H1 (cell line): ENCODE data around the gene RAB3D. TPM values are rescaled to one million over a fixed set of nuclear protein-coding genes. Genes with fewer than 3 reads are reported as not detected.

Source experiments
- CTCF ChIA-PET: fragments of 300-600 bp; sonication (Branson Sonifier 250); formaldehyde crosslinking; loops from one replicate; lab custom pipeline; 2021; ENCODE audit not compliant: partially characterized antibody; lab: Charles Lee
- POLR2A ChIA-PET: fragments of 300-600 bp; sonication (Branson Sonifier 250); formaldehyde crosslinking; loops from one replicate; lab custom pipeline; 2021; ENCODE audit warnings: inconsistent platforms; ENCODE audit not compliant: partially characterized antibody; lab: Charles Lee
- DNase-seq, 2 experiments: peaks; one replicate each; pipeline versions ENCODE4 v3.0.0 to v3.0.0-alpha.2; 2010 to 2022; ENCODE audit warnings: low spot score in 2 of 2, low read depth in 1 of 2, mixed read lengths in 1 of 2
- FAIRE-seq: peaks from 2 replicates; lab custom pipeline; 2011; peaks lifted over from hg19 to GRCh38; lab: Jason Lieb, UNC
- H2AFZ ChIP-seq: 2 replicates; pipeline ENCODE4 v1.8.1; 2012; ENCODE audit warnings: low read length, inconsistent platforms
- H2AK5ac ChIP-seq: 2 replicates; pipeline ENCODE4 v1.6.1; 2013; ENCODE audit warnings: low read depth, low read length
- H2BK120ac ChIP-seq: replicated peaks from 2 replicates; pipeline ENCODE3; 2013; ENCODE audit warnings: low read depth, low read length, inconsistent platforms
- H2BK12ac ChIP-seq: 2 replicates; pipeline ENCODE4 v1.6.1; 2013; ENCODE audit warnings: low read depth, low read length
- H2BK15ac ChIP-seq: 2 replicates; pipeline ENCODE4 v1.6.1; 2013; ENCODE audit warnings: low read length
- H2BK20ac ChIP-seq: 2 replicates; pipeline ENCODE4 v1.6.1; 2013; ENCODE audit warnings: low read length
- H2BK5ac ChIP-seq: 2 replicates; pipeline ENCODE4 v1.6.1; 2013; ENCODE audit warnings: low read depth, low read length
- H3K14ac ChIP-seq: 2 replicates; pipeline ENCODE4 v1.6.1; 2013; ENCODE audit warnings: inconsistent platforms; ENCODE audit not compliant: insufficient read length
- H3K18ac ChIP-seq: 2 replicates; pipeline ENCODE4 v1.6.1; 2013; ENCODE audit warnings: low read length; ENCODE audit errors: extremely low read depth
- H3K23ac ChIP-seq: 2 replicates; pipeline ENCODE4 v1.6.1; 2013; ENCODE audit warnings: inconsistent platforms; ENCODE audit not compliant: insufficient read length
- H3K23me2 ChIP-seq: 2 replicates; pipeline ENCODE4 v1.6.1; 2013; ENCODE audit warnings: low read depth, low read length
- H3K27ac ChIP-seq: 2 replicates; pipeline ENCODE4 v1.6.1; 2011; ENCODE audit warnings: low read depth, low read length, inconsistent platforms
- H3K27me3 ChIP-seq, 4 experiments: replicated peaks in 1 of 4; 1 replicate in 1 of 4; 2 replicates in 3 of 4; pipeline versions ENCODE4 v1.6.1 to v1.8.1; 2011 to 2013; ENCODE audit warnings: low read length in 3 of 4, mild to moderate bottlenecking in 3 of 4, inconsistent platforms in 2 of 4, mixed read lengths in 2 of 4, moderate library complexity in 1 of 4; ENCODE audit not compliant: control insufficient read depth in 3 of 4, insufficient read depth in 3 of 4; ENCODE audit errors: extremely low read depth in 1 of 4
- H3K36me3 ChIP-seq, 4 experiments: 2 replicates each; pipeline versions ENCODE4 v1.6.1 to v1.8.1; 2011 to 2013; ENCODE audit warnings: mild to moderate bottlenecking in 4 of 4, low read length in 3 of 4, moderate library complexity in 2 of 4, control low read depth in 1 of 4, inconsistent platforms in 1 of 4; ENCODE audit not compliant: insufficient read depth in 4 of 4, control insufficient read depth in 2 of 4
- H3K4ac ChIP-seq: replicated peaks from 2 replicates; pipeline ENCODE3; 2013; ENCODE audit warnings: low read length, low read depth, mixed read lengths, inconsistent platforms; ENCODE audit not compliant: insufficient read length
- H3K4me1 ChIP-seq, 4 experiments: replicated peaks in 1 of 4; 1 replicate in 1 of 4; 2 replicates in 3 of 4; pipeline versions ENCODE4 v1.6.1 to v1.8.1; 2011 to 2013; ENCODE audit warnings: low read length in 3 of 4, inconsistent platforms in 2 of 4, mixed read lengths in 1 of 4; ENCODE audit not compliant: insufficient read depth in 4 of 4, control insufficient read depth in 3 of 4
- H3K4me2 ChIP-seq, 2 experiments: 2 replicates each; pipeline versions ENCODE4 v1.6.1 to v1.8.1; 2011 to 2013; ENCODE audit warnings: low read depth in 2 of 2, low read length in 2 of 2, control low read depth in 1 of 2, inconsistent platforms in 1 of 2, mild to moderate bottlenecking in 1 of 2; ENCODE audit not compliant: insufficient read depth in 1 of 2
- H3K4me3 ChIP-seq, 4 experiments: fragments of 200-600, 300-600 bp in 1 of 4; sonication (generic), shearing (Covaris generic), sonication (Bioruptor Twin) in 1 of 4; 2 replicates each; pipeline versions ENCODE4 v1.5.1 to v1.8.1; 2011 to 2016; ENCODE audit warnings: low read length in 4 of 4, low read depth in 3 of 4, control low read depth in 2 of 4, inconsistent platforms in 2 of 4, mild to moderate bottlenecking in 2 of 4, mixed read lengths in 1 of 4, moderate library complexity in 1 of 4; ENCODE audit not compliant: insufficient read depth in 2 of 4; ENCODE audit errors: extremely low read depth in 1 of 4
- H3K56ac ChIP-seq: replicated peaks from 2 replicates; pipeline ENCODE3; 2013; ENCODE audit warnings: low read depth, mild to moderate bottlenecking, mixed read lengths, low read length, inconsistent platforms; ENCODE audit not compliant: insufficient read length
- H3K79me1 ChIP-seq: 2 replicates; pipeline ENCODE4 v1.6.1; 2013; ENCODE audit warnings: low read depth, low read length, control low read depth
- H3K79me2 ChIP-seq, 2 experiments: 2 replicates each; pipeline versions ENCODE4 v1.6.1 to v1.8.1; 2012 to 2013; ENCODE audit warnings: low read length in 2 of 2, mild to moderate bottlenecking in 2 of 2, inconsistent platforms in 1 of 2; ENCODE audit not compliant: insufficient read depth in 2 of 2, control insufficient read depth in 1 of 2
- H3K9ac ChIP-seq, 4 experiments: replicated peaks in 1 of 4; 1 replicate in 1 of 4; 2 replicates in 3 of 4; pipeline versions ENCODE4 v1.6.1 to v1.8.1; 2011 to 2013; ENCODE audit warnings: low read depth in 3 of 4, low read length in 3 of 4, control low read depth in 2 of 4, mild to moderate bottlenecking in 2 of 4, moderate library complexity in 2 of 4, inconsistent platforms in 1 of 4; ENCODE audit errors: extremely low read depth in 1 of 4
- H3K9me3 ChIP-seq, 2 experiments: 2 replicates each; pipeline versions ENCODE4 v1.6.1 to v1.8.1; 2012 to 2013; ENCODE audit warnings: mild to moderate bottlenecking in 2 of 2, moderate library complexity in 2 of 2, control low read depth in 1 of 2, inconsistent platforms in 1 of 2, low read depth in 1 of 2, low read length in 1 of 2, mixed read lengths in 1 of 2; ENCODE audit not compliant: insufficient read depth in 2 of 2
- H4K20me1 ChIP-seq, 2 experiments: replicated peaks in 1 of 2; 2 replicates each; pipeline versions ENCODE3 to v1.8.1; 2011 to 2013; ENCODE audit warnings: inconsistent platforms in 2 of 2, low read length in 2 of 2, mild to moderate bottlenecking in 1 of 2; ENCODE audit not compliant: insufficient read depth in 2 of 2, control insufficient read depth in 1 of 2
- H4K5ac ChIP-seq: 2 replicates; pipeline ENCODE4 v1.6.1; 2013; ENCODE audit warnings: low read length, low read depth, mixed read lengths, inconsistent platforms; ENCODE audit not compliant: insufficient read length
- H4K8ac ChIP-seq: 2 replicates; pipeline ENCODE4 v1.8.0; 2013; ENCODE audit warnings: mild to moderate bottlenecking, moderate library complexity, low read length, inconsistent platforms; ENCODE audit not compliant: insufficient read depth; ENCODE audit errors: extremely low read depth
- H4K91ac ChIP-seq: replicated peaks from 2 replicates; pipeline ENCODE3; 2013; ENCODE audit warnings: low read length, mixed read lengths, inconsistent platforms; ENCODE audit not compliant: insufficient read length
- SRF ChIP-seq: IDR thresholded peaks from 2 replicates; pipeline ENCODE4 v1.6.1; 2011; ENCODE audit warnings: mild to moderate bottlenecking, low read depth, low read length, moderate library complexity
- WGBS, 2 experiments: shearing (Covaris generic) in 1 of 2; methylation state at CpG; one replicate each; pipeline versions ENCODE4 v1.1.6 to v1.1.7; 2013 to 2015; ENCODE audit warnings: low lambda C conversion rate in 2 of 2, mixed read lengths in 2 of 2, inconsistent platforms in 1 of 2, low coverage in 1 of 2, missing lambda C conversion rate in 1 of 2; ENCODE audit not compliant: insufficient replicate concordance in 2 of 2, insufficient coverage in 1 of 2, insufficient read length in 1 of 2; ENCODE audit errors: extremely low coverage in 1 of 2, missing lambda C conversion rate in 1 of 2; 5-methylcytosine and 5-hydroxymethylcytosine counted together
- polyA plus RNA-seq, 7 experiments: library from polyadenylated mRNA; depleted of rRNA in 3 of 7; stranded (reverse) in 5 of 7; unstranded in 2 of 7; fragments of >200 nt in 5 of 7; fragments of 200-250 nt in 2 of 7; gene quantifications; 1 replicate in 5 of 7; 2 replicates in 1 of 7; 4 replicates in 1 of 7; pipeline versions ENCODE4 v1.2.1 to v1.2.3, GENCODE V29; 2011 to 2013; ENCODE audit warnings: missing spikeins in 2 of 7, mixed read lengths in 2 of 7
- total RNA-seq: library from RNA; stranded (reverse); fragmentation: NEBNext Ultra II Directional; extraction: Animal tissue kit (Norgen Biotek cat#: 25700); gene quantifications from 2 replicates; pipeline ENCODE4 v1.2.1, GENCODE V29; 2021

Gene RAB3D
- total and polyA plus RNA-seq, 2 of the 8 experiments (the other 6 are each of a cell fraction or from before 2014, with no cell fraction given) = 17.8 to 23.8 TPM

DNA sequence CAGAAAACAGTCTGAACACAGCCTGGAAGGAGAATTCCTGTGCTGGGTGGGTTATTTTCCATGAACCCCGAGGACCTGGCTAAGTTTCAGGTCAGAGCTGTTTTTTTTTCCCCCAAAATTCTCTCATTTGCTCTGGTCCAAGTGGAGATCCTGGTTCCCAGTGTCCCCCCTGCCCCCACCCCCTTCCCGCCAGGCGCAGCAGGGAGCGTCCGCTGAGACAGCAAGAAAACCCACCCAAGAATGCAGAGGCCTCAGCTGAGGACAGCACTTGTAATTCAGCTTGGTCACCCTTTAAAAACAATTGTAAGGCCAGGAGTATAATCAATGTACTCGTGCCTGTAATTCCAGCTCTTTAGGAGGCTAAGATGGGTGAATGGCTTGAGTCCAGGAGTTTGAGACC, 54.9 kb downstream of the RAB3D start:
- Histone ChIP-seq H3K23me2 (no peaks in the 10 kb centered on the region; the same call in 1 of the 2 replicates), H4K5ac (no peak overlapping the region), H2AFZ (no peak overlapping the region)
- no peak for TF ChIP-seq SRF

More for the DNA sequence above, 54.9 kb downstream of the RAB3D start:
- FAIRE-seq (no peak), DNase-seq (no peak)
- Histone ChIP-seq H3K79me2 (no peaks in the 10 kb centered on the region), H4K20me1 (no peaks in the 10 kb centered on the region), H3K4ac (no peak overlapping the region), H3K23ac (no peak overlapping the region), H2AK5ac (no peak overlapping the region), H3K4me2 (no peak overlapping the region), H3K27ac (no peak overlapping the region), H3K4me3 (no peak overlapping the region), H3K9ac (no peak overlapping the region), H3K9me3 (no peaks in the 10 kb centered on the region), H2BK5ac (no peak overlapping the region), H3K79me1 (no peaks in the 10 kb centered on the region), H3K14ac (no peak overlapping the region), H3K56ac (no peak overlapping the region), H4K8ac (no peak overlapping the region), H4K91ac (peak overlapping the region; percentile 30), H3K4me1 (no peaks in the 10 kb centered on the region), H2BK15ac (no peak overlapping the region), H2BK20ac (no peak overlapping the region), H3K36me3 (no peaks in the 10 kb centered on the region), H3K18ac (no peak overlapping the region), H2BK120ac (no peak overlapping the region), H3K27me3 (no peaks in the 10 kb centered on the region), H2BK12ac (no peak overlapping the region)
- ChIA-PET POLR2A (interaction anchor here (0.7 kb wide), 1 partner anchor 91 kb away, joined by 3 read pairs; no protein-coding TSS in a partner anchor), CTCF (interaction anchor here (0.6 to 1.0 kb wide), 3 partner anchors 10 to 26 kb away, joined by 3 to 4 read pairs (median 3); no protein-coding TSS in a partner anchor)
- 84% methylated on average over 6 of the region's 6 CpGs; no CpG with 5 or more reads in 1 of the 2 experiments for WGBS, 2 experiments
